ENCODE measurements around the gene PLK2. TPM values are rescaled to one million over a fixed set of nuclear protein-coding genes. Genes with fewer than 3 reads are reported as not detected.

Gene PLK2
- polyA plus RNA-seq, 2 of the 4 experiments (the other 2 are of a cell fraction) = 168 to 230 TPM

GRCh38 chr5:58462154-58462553, 2.3 kb upstream of the PLK2 start:
- H3K4me2 ChIP-seq = peak overlapping the region; percentile 67
- peaks cover 25% of the 10 kb centered on the region for H3K4me1 ChIP-seq
- 24% methylated on average over 3 of the region's 3 CpGs for WGBS (ENCODE audit: missing lambda C conversion rate)
- ChIA-PET POLR2A (interaction anchor here (4.6 kb wide), 1 partner anchor 574 kb away, joined by 49 read pairs; no protein-coding TSS in a partner anchor), CTCF (interaction anchor here (0.6 to 10.0 kb wide), 17 partner anchors 12 to 1167 kb away, joined by 3 to 149 read pairs (median 5); no protein-coding TSS in a partner anchor)
- peak; percentile 37 to 81 for DNase-seq (ENCODE audit: low read depth in 1 of 2, low spot score in 1 of 2)
- H3K27ac ChIP-seq = peak overlapping the region; percentile 96 to 100
- TF ChIP-seq EHF (CRISPR knock-in tag; IDR thresholded peaks at IDR 0.05) (no peak), TP53 (CRISPR knock-in tag; IDR thresholded peaks at IDR 0.05) (peak; percentile 100), EP300 (IDR thresholded peaks at IDR 0.05) (0 out of 5 replicates have a peak, but pooled peaks of 1 of the 2 experiments have one; percentile 14), JUN (IDR thresholded peaks at IDR 0.05) (peak in 1 of 2 experiments; percentile 55; a peak in 1 of 5 replicates), CEBPB (IDR thresholded peaks at IDR 0.05) (peak; percentile 61 to 77; a peak in 3 of 4 replicates), ESRRA (IDR thresholded peaks at IDR 0.05; ENCODE audit: borderline replicate concordance, low read length) (peak; percentile 47; the same call in 1 of the 2 replicates), HOXB5 (CRISPR knock-in tag; IDR thresholded peaks at IDR 0.05) (no peak)
- no peak overlapping the region for H3K4me3 ChIP-seq
- no peaks in the 10 kb centered on the region for H3K9me3 ChIP-seq
- ATAC-seq = no peak
- FAIRE-seq = no peak

- Histone ChIP-seq H3K4me2 (peak overlapping the region; percentile 67), H3K4me3 (peak overlapping the region; percentile 91), H3K27ac (peak overlapping the region; percentile 96 to 100), H3K4me1 (peaks cover 17% of the 10 kb centered on the region), H3K9me3 (no peaks in the 10 kb centered on the region)
- DNase-seq (ENCODE audit: low read depth in 1 of 2, low spot score in 1 of 2) (peak; percentile 72 to 92), FAIRE-seq (peak; percentile 36), ATAC-seq (peak; percentile 67 to 79)
- 12% methylated on average over 11 of the region's 30 CpGs for WGBS (ENCODE audit: missing lambda C conversion rate)
- ChIA-PET CTCF (interaction anchor here (0.6 to 10.0 kb wide), 71 partner anchors 11 to 1557 kb away, joined by 3 to 149 read pairs (median 4); no protein-coding TSS in a partner anchor), POLR2A (interaction anchor here (1.0 to 4.6 kb wide), 11 partner anchors 54 to 1163 kb away, joined by 3 to 58 read pairs (median 7); no protein-coding TSS in a partner anchor)
- TF ChIP-seq CEBPB (IDR thresholded peaks at IDR 0.05) = no peak
- TF ChIP-seq MAFK (IDR thresholded peaks at IDR 0.05; ENCODE audit: partially characterized antibody) = no peak
- TF ChIP-seq, protein P1, sequence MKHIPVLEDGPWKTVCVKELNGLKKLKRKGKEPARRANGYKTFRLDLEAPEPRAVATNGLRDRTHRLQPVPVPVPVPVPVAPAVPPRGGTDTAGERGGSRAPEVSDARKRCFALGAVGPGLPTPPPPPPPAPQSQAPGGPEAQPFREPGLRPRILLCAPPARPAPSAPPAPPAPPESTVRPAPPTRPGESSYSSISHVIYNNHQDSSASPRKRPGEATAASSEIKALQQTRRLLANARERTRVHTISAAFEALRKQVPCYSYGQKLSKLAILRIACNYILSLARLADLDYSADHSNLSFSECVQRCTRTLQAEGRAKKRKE (CRISPR knock-in tag; IDR thresholded peaks at IDR 0.05; ENCODE audit: low read depth) = no peak
- TF ChIP-seq EP300 (IDR thresholded peaks at IDR 0.05) = no peak
- peak; percentile 96 for TF ChIP-seq SMC3 (IDR thresholded peaks at IDR 0.05)
- 0 out of 2 replicates have a peak, but pooled peaks have one; percentile 63 for TF ChIP-seq EHF (CRISPR knock-in tag; IDR thresholded peaks at IDR 0.05)
- no peak for TF ChIP-seq RFX5 (IDR thresholded peaks at IDR 0.05)
- no peak for TF ChIP-seq HDAC2 (IDR thresholded peaks at IDR 0.05)
- no peak for TF ChIP-seq ZFP36 (IDR thresholded peaks at IDR 0.05; ENCODE audit: borderline replicate concordance, partially characterized antibody)
- TF ChIP-seq BHLHE40 (IDR thresholded peaks at IDR 0.05; ENCODE audit: low read depth, low read length) = no peak
- TF ChIP-seq, protein P2, sequence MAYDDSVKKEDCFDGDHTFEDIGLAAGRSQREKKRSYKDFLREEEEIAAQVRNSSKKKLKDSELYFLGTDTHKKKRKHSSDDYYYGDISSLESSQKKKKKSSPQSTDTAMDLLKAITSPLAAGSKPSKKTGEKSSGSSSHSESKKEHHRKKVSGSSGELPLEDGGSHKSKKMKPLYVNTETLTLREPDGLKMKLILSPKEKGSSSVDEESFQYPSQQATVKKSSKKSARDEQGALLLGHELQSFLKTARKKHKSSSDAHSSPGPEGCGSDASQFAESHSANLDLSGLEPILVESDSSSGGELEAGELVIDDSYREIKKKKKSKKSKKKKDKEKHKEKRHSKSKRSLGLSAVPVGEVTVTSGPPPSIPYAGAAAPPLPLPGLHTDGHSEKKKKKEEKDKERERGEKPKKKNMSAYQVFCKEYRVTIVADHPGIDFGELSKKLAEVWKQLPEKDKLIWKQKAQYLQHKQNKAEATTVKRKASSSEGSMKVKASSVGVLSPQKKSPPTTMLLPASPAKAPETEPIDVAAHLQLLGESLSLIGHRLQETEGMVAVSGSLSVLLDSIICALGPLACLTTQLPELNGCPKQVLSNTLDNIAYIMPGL (CRISPR knock-in tag; IDR thresholded peaks at IDR 0.05; ENCODE audit: borderline replicate concordance) = no peak; the same call in 1 of the 2 replicates
- TF ChIP-seq EHMT2 (IDR thresholded peaks at IDR 0.05; ENCODE audit: low read depth) = no peak
- peak; percentile 96 to 97 for TF ChIP-seq RAD21 (conservative IDR thresholded peaks at IDR 0.05 in 1 of 2, IDR thresholded peaks at IDR 0.05 in 1 of 2)
- no peak for TF ChIP-seq RCOR1 (IDR thresholded peaks at IDR 0.05; ENCODE audit: low read depth, low read length)
- TF ChIP-seq TP53 (CRISPR knock-in tag; IDR thresholded peaks at IDR 0.05) = no peak
- no peak for TF ChIP-seq JUNB (IDR thresholded peaks at IDR 0.05)
- TF ChIP-seq GATA3 (IDR thresholded peaks at IDR 0.05; ENCODE audit: borderline replicate concordance) = no peak
- no peak for TF ChIP-seq RNF2 (IDR thresholded peaks at IDR 0.05; ENCODE audit: borderline replicate concordance, low read depth)
- no peak for TF ChIP-seq CBX8 (IDR thresholded peaks at IDR 0.05)
- no peak for TF ChIP-seq HES2 (IDR thresholded peaks at IDR 0.05)
- TF ChIP-seq CHD4 (IDR thresholded peaks at IDR 0.05; ENCODE audit: borderline replicate concordance) = no peak
- no peak for TF ChIP-seq ZNF302 (CRISPR knock-in tag; IDR thresholded peaks at IDR 0.05)
- 0 out of 2 replicates have a peak, but pooled peaks have one; percentile 15 for TF ChIP-seq POLR2A (IDR thresholded peaks at IDR 0.05; ENCODE audit: low read length)
- no peak for TF ChIP-seq RARB (CRISPR knock-in tag; IDR thresholded peaks at IDR 0.05)
- 0 out of 2 replicates have a peak, but pooled peaks have one; percentile 32 for TF ChIP-seq HOXB5 (CRISPR knock-in tag; IDR thresholded peaks at IDR 0.05)
- no peak for TF ChIP-seq JUN (IDR thresholded peaks at IDR 0.05)
- no peak for TF ChIP-seq KDM1A (IDR thresholded peaks at IDR 0.05; ENCODE audit: low read depth)
- TF ChIP-seq, protein P3, sequence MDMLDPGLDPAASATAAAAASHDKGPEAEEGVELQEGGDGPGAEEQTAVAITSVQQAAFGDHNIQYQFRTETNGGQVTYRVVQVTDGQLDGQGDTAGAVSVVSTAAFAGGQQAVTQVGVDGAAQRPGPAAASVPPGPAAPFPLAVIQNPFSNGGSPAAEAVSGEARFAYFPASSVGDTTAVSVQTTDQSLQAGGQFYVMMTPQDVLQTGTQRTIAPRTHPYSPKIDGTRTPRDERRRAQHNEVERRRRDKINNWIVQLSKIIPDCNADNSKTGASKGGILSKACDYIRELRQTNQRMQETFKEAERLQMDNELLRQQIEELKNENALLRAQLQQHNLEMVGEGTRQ (IDR thresholded peaks at IDR 0.05) = no peak
- no peak for TF ChIP-seq MAZ (IDR thresholded peaks at IDR 0.05; ENCODE audit: borderline replicate concordance, low read depth, low read length)
- no peak for TF ChIP-seq HOXA7 (CRISPR knock-in tag; IDR thresholded peaks at IDR 0.05)
- TF ChIP-seq, protein P4, sequence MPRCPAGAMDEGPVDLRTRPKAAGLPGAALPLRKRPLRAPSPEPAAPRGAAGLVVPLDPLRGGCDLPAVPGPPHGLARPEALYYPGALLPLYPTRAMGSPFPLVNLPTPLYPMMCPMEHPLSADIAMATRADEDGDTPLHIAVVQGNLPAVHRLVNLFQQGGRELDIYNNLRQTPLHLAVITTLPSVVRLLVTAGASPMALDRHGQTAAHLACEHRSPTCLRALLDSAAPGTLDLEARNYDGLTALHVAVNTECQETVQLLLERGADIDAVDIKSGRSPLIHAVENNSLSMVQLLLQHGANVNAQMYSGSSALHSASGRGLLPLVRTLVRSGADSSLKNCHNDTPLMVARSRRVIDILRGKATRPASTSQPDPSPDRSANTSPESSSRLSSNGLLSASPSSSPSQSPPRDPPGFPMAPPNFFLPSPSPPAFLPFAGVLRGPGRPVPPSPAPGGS (IDR thresholded peaks at IDR 0.05) = no peak
- TF ChIP-seq FOXS1 (CRISPR knock-in tag; IDR thresholded peaks at IDR 0.05) = no peak
Observed at GRCh38 chr5:58460732-58461286, 923 bp upstream of the PLK2 start.

Measured in A549 (cell line).